Vagina (tissue), 2 donors: ENCODE data around the gene NKD2. TPM values are rescaled to one million over a fixed set of nuclear protein-coding genes. Genes with fewer than 3 reads are reported as not detected.

Experiments used
- DNase-seq, 2 donors: peaks; one replicate each; pipeline ENCODE4 v3.0.0-alpha.2; 2017; ENCODE audit errors: extremely low spot score in 2 of 2
- H3K27ac ChIP-seq: fragments of 200-600 bp; sonication (generic); one replicate; pipeline ENCODE4 v1.5.1; 2019
- H3K27me3 ChIP-seq: fragments of 200-600 bp; sonication (generic); one replicate; pipeline ENCODE4 v1.5.1; 2019
- H3K36me3 ChIP-seq, 2 donors: fragments of 200-600 bp; sonication (generic); one replicate each; pipeline ENCODE4 v1.5.1; 2017 to 2019
- H3K4me1 ChIP-seq: fragments of 200-600 bp; sonication (generic); one replicate; pipeline ENCODE4 v1.5.1; 2019
- H3K4me3 ChIP-seq, 2 donors: fragments of 200-600 bp; sonication (generic); 1 replicate in 1 of 2; 2 replicates in 1 of 2; pipeline ENCODE4 v1.5.1; 2016 to 2019
- H3K9me3 ChIP-seq: fragments of 200-600 bp; sonication (generic); one replicate; pipeline ENCODE4 v1.5.1; 2019
- POLR2A ChIP-seq, 2 donors: fragments of 450-650 bp; IDR thresholded peaks; one replicate each; pipeline ENCODE4 v1.6.1; 2017; ENCODE audit warnings: antibody characterized with exemption in 2 of 2, mild to moderate bottlenecking in 2 of 2, moderate library complexity in 2 of 2
- POLR2AphosphoS5 ChIP-seq, 2 donors: sonication (generic); formaldehyde crosslinking; IDR thresholded peaks; one replicate each; pipeline ENCODE4 v1.9.0; 2017; ENCODE audit warnings: antibody characterized with exemption in 2 of 2, mild to moderate bottlenecking in 2 of 2, low read depth in 1 of 2; ENCODE audit not compliant: insufficient read depth in 1 of 2
- intact Hi-C: fragments of 100-400 bp; cut with DNase I; formaldehyde crosslinking; loops from one replicate; pipeline ENCODE4 v1.15.1; 2023
- total RNA-seq: library from RNA; depleted of rRNA; stranded (reverse); fragments of >200 nt; gene quantifications from one replicate; pipeline ENCODE4 v1.2.3, GENCODE V29; 2016
- TF ChIP-seq, protein P1 (sequence below), 3 experiments: fragments of 450-650 bp in 2 of 3; fragments of 200-600 bp in 1 of 3; sonication (generic) in 1 of 3; IDR thresholded peaks; one replicate each; pipeline ENCODE4 v1.5.1; 2017 to 2019; ENCODE audit warnings: antibody characterized with exemption in 3 of 3, mild to moderate bottlenecking in 2 of 3, moderate library complexity in 2 of 3

The NKD2 gene
- total RNA-seq, 1 donor from 2014 or later, result 2.0 TPM

DNA sequence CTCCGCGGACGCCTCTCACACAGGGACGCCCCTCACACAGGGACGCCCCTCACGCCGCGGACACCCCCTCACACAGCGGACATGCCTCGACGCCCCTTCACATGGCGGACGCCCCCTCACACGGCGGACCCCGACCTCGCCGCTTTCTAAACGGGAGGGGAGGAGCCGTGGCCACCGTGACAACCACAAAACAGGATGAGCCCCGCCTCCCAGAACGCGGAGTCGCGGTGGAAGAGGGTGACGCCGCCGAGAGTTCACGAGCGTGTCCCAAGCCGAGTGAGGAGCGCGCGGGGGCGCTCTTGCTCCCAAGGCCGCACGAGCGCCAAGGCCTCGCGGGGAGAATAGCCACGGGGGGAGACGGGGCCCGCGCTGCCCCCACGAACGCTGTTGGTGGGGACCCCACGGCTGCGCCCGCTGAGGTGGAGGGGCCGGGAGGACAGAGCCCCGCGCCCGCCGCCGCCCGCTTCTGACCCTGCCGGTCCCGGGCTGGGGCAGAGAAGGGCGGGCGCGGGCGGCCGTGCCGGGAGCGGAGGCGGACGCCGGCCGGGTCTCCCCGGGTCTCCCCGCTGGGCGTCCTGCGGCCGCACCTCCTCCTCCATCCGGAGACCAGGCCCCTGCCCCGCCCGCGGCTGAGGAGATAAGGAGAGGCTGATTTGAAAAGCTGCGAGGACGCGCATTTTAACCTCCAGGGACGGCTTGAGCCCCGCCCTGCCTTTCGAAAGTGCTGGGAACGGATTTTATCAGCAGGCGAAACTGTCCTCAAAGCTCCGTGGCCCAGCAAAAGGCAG, 3.9 kb upstream of the NKD2 start:
- Histone ChIP-seq H3K4me3 (peak overlapping the region; percentile 41 to 70), H3K36me3 (no peaks in the 10 kb centered on the region), H3K4me1 (peaks cover 30% of the 10 kb centered on the region), H3K27me3 (peaks cover 7% of the 10 kb centered on the region), H3K27ac (peak overlapping the region; percentile 42), H3K9me3 (no peaks in the 10 kb centered on the region)
- no peak for TF ChIP-seq POLR2A (IDR thresholded peaks at IDR 0.05)
- peak in 1 of 2 donors; percentile 51 for TF ChIP-seq POLR2AphosphoS5 (IDR thresholded peaks at IDR 0.05; ENCODE audit: insufficient read depth in 1 of 2, low read depth in 1 of 2)
- TF ChIP-seq, protein P1, sequence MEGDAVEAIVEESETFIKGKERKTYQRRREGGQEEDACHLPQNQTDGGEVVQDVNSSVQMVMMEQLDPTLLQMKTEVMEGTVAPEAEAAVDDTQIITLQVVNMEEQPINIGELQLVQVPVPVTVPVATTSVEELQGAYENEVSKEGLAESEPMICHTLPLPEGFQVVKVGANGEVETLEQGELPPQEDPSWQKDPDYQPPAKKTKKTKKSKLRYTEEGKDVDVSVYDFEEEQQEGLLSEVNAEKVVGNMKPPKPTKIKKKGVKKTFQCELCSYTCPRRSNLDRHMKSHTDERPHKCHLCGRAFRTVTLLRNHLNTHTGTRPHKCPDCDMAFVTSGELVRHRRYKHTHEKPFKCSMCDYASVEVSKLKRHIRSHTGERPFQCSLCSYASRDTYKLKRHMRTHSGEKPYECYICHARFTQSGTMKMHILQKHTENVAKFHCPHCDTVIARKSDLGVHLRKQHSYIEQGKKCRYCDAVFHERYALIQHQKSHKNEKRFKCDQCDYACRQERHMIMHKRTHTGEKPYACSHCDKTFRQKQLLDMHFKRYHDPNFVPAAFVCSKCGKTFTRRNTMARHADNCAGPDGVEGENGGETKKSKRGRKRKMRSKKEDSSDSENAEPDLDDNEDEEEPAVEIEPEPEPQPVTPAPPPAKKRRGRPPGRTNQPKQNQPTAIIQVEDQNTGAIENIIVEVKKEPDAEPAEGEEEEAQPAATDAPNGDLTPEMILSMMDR (IDR thresholded peaks at IDR 0.05), result peak in 1 of 3 experiments; percentile 55
- intact Hi-C loops, result no loop called here
- DNase-seq, result no peak

GRCh38 chr5:1005249-1005851, 3.3 kb upstream of the NKD2 start:
- H3K4me3 ChIP-seq, result peak overlapping the region; percentile 41 to 70
- H3K36me3 ChIP-seq, result no peaks in the 10 kb centered on the region
- H3K27me3 ChIP-seq, result peaks cover 7% of the 10 kb centered on the region
- peak overlapping the region; percentile 42 for H3K27ac ChIP-seq
- H3K9me3 ChIP-seq, result no peaks in the 10 kb centered on the region
- DNase-seq, result no peak
- H3K4me1 ChIP-seq, result peaks cover 36% of the 10 kb centered on the region
- intact Hi-C loops, result no loop called here
- TF ChIP-seq POLR2AphosphoS5 (IDR thresholded peaks at IDR 0.05; ENCODE audit: insufficient read depth in 1 of 2, low read depth in 1 of 2), result no peak
- TF ChIP-seq, protein P1 (IDR thresholded peaks at IDR 0.05), result no peak
- no peak for TF ChIP-seq POLR2A (IDR thresholded peaks at IDR 0.05)

- Histone ChIP-seq H3K27me3 (peaks cover 7% of the 10 kb centered on the region), H3K9me3 (no peaks in the 10 kb centered on the region), H3K36me3 (no peaks in the 10 kb centered on the region), H3K4me3 (no peak overlapping the region), H3K27ac (no peak overlapping the region), H3K4me1 (peaks cover 37% of the 10 kb centered on the region)
- TF ChIP-seq, protein P1 (IDR thresholded peaks at IDR 0.05), result no peak
- no peak for TF ChIP-seq POLR2A (IDR thresholded peaks at IDR 0.05)
- intact Hi-C loops, result no loop called here
- DNase-seq, result no peak
Measured at GRCh38 chr5:1005904-1006655, 2.5 kb upstream of the NKD2 start.

DNA sequence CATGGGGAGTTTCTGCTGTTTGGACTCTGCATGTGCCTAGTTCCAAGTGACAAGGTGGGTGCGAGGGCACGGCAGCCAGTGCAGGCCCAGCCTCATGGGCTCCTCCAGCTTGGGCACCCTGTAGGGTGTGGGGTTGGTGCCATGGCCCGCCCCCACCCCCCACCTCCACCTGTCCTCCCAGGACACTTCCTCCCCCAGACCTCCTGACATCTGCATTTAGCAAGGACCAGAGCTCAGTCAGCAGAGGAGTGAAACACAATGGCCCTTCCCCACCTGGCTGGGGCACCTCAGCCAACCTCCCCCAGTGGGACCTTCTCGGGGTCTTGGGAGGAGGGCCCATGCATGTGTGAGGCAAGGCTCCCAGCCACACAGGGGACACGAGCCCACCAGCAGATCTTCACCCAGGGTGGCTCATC, 1.9 kb upstream of the NKD2 start:
- Histone ChIP-seq H3K4me1 (peaks cover 37% of the 10 kb centered on the region), H3K36me3 (no peaks in the 10 kb centered on the region), H3K27ac (no peak overlapping the region), H3K4me3 (no peak overlapping the region), H3K27me3 (peaks cover 7% of the 10 kb centered on the region), H3K9me3 (no peaks in the 10 kb centered on the region)
- intact Hi-C loops, result no loop called here
- TF ChIP-seq, protein P1 (IDR thresholded peaks at IDR 0.05), result no peak
- no peak for TF ChIP-seq POLR2AphosphoS5 (IDR thresholded peaks at IDR 0.05; ENCODE audit: insufficient read depth in 1 of 2, low read depth in 1 of 2)
- no peak for TF ChIP-seq POLR2A (IDR thresholded peaks at IDR 0.05)
- no peak for DNase-seq
